Erythroblast (primary cell): Measurements from ENCODE around the gene LAMB4.

Source experiments
- GATA1 ChIP-seq: IDR thresholded peaks from 2 replicates; pipeline ENCODE4 v1.6.1; 2011; ENCODE audit warnings: low read depth, mild to moderate bottlenecking, control low read depth, low read length, moderate library complexity
- POLR2A ChIP-seq: IDR thresholded peaks from 2 replicates; pipeline ENCODE4 v1.6.1; 2011; ENCODE audit warnings: mild to moderate bottlenecking, low read length

DNA sequence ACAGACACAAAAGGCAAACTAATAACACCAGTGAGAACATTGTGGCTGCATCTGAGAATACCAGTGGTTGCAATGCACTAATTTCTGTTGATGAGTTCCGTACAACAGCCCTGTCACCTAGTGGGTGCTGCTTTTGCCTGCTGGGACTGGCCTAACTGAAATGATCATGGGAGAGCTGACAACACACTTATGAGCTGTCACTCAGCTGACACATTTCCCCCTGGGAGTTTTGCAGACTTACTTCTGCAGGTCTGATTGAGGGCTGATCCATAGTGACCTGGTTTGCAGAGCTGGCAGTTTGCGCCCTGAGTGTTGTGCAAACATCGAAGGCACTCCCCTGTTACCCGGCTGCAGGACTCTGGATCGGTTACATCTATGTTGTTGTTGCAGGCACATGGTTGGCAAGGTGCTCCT lies 66.6 kb downstream of the LAMB4 start:
- TF ChIP-seq POLR2A (no peak), GATA1 (no peak)
